HUES64 (cell line): ENCODE data around the gene NCS1.

Experiments
- H3K27ac ChIP-seq: 2 replicates; pipeline ENCODE4 v1.7.0; 2013; ENCODE audit warnings: low read depth, low read length, inconsistent platforms
- H3K27me3 ChIP-seq: 2 replicates; pipeline ENCODE4 v1.6.1; 2013; ENCODE audit warnings: mild to moderate bottlenecking, low read length; ENCODE audit not compliant: insufficient read depth
- H3K36me3 ChIP-seq: 2 replicates; pipeline ENCODE4 v1.6.1; 2013; ENCODE audit warnings: mild to moderate bottlenecking, low read length; ENCODE audit not compliant: insufficient read depth
- H3K4me1 ChIP-seq: 2 replicates; pipeline ENCODE4 v1.6.1; 2013; ENCODE audit warnings: mild to moderate bottlenecking, low read length, moderate library complexity; ENCODE audit not compliant: insufficient read depth
- H3K4me3 ChIP-seq: 2 replicates; pipeline ENCODE4 v1.5.1; 2013; ENCODE audit warnings: mild to moderate bottlenecking, low read length, moderate library complexity
- H3K9ac ChIP-seq: 2 replicates; pipeline ENCODE4 v1.6.1; 2013; ENCODE audit warnings: mild to moderate bottlenecking, low read depth, low read length
- H3K9me3 ChIP-seq: 2 replicates; pipeline ENCODE4 v1.6.1; 2013; ENCODE audit warnings: low read depth, low read length; ENCODE audit not compliant: insufficient read depth
- WGBS: fragments of 150-250, 120-280 bp; methylation state at CpG from one replicate; pipeline ENCODE4 v1.1.7; 2013; ENCODE audit warnings: missing lambda C conversion rate; 5-methylcytosine and 5-hydroxymethylcytosine counted together

Gene NCS1

GRCh38 chr9:130138171-130138653 is 34.0 kb upstream of the NCS1 start:
- WGBS: 22% methylated on average over 10 of the region's 10 CpGs
- peaks cover 25% of the 10 kb centered on the region for H3K4me1 ChIP-seq
- H3K9me3 ChIP-seq: no peaks in the 10 kb centered on the region
- H3K9ac ChIP-seq: peak overlapping the region; percentile 6; the same call in 1 of the 2 replicates
- no peak overlapping the region for H3K4me3 ChIP-seq
- 0 out of 2 replicates have a peak, but pooled peaks cover 8% of the 10 kb centered on the region for H3K36me3 ChIP-seq
- no peaks in the 10 kb centered on the region for H3K27me3 ChIP-seq
- H3K27ac ChIP-seq: peak overlapping the region; percentile 53

GRCh38 chr9:130138791-130139190 is 33.4 kb upstream of the NCS1 start:
- Histone ChIP-seq H3K27me3 (no peaks in the 10 kb centered on the region), H3K4me3 (no peak overlapping the region), H3K27ac (peak overlapping the region; percentile 45; the same call in 1 of the 2 replicates), H3K9me3 (no peaks in the 10 kb centered on the region), H3K4me1 (peaks cover 30% of the 10 kb centered on the region), H3K36me3 (0 out of 2 replicates have a peak, but pooled peaks cover 8% of the 10 kb centered on the region), H3K9ac (no peak overlapping the region)
- WGBS: 87% methylated on average over 6 of the region's 6 CpGs

GRCh38 chr9:130139251-130139650 is 33.0 kb upstream of the NCS1 start:
- H3K36me3 ChIP-seq: 0 out of 2 replicates have a peak, but pooled peaks cover 8% of the 10 kb centered on the region
- H3K27me3 ChIP-seq: no peaks in the 10 kb centered on the region
- H3K4me3 ChIP-seq: no peak overlapping the region
- H3K4me1 ChIP-seq: peaks cover 30% of the 10 kb centered on the region
- H3K27ac ChIP-seq: no peak overlapping the region
- WGBS: 96% methylated on average over 10 of the region's 10 CpGs
- H3K9me3 ChIP-seq: no peaks in the 10 kb centered on the region
- no peak overlapping the region for H3K9ac ChIP-seq

DNA sequence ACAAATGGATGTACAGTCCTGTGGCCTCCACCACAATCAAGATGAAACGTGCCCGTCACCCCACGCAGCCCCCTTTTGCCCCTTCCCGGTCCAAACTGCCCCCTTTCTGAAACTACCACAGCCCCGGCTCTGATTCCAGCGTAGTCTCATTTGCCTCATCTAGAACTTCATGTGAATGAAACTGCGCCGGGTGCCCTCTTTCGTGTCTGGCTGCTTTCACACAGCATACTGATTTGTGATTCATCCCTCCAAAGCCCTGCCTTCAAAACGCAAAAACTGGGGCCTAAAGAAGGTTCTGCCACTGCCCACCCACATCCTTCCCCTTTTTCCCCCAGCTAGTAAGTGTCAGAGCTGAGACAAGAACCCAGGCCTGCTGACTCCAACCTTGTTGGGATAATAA is 31.5 kb upstream of the NCS1 start:
- no peak overlapping the region for H3K27ac ChIP-seq
- 0 out of 2 replicates have a peak, but pooled peaks cover 2% of the 10 kb centered on the region for H3K36me3 ChIP-seq
- no peak overlapping the region for H3K4me3 ChIP-seq
- WGBS: 93% methylated on average over 10 of the region's 10 CpGs
- no peaks in the 10 kb centered on the region for H3K27me3 ChIP-seq
- H3K9ac ChIP-seq: no peak overlapping the region
- no peaks in the 10 kb centered on the region for H3K9me3 ChIP-seq
- peaks cover 30% of the 10 kb centered on the region for H3K4me1 ChIP-seq

GRCh38 chr9:130142056-130142455 is 30.1 kb upstream of the NCS1 start:
- Histone ChIP-seq H3K27ac (no peak overlapping the region), H3K9me3 (no peaks in the 10 kb centered on the region), H3K36me3 (no peaks in the 10 kb centered on the region), H3K9ac (no peak overlapping the region), H3K4me1 (peaks cover 30% of the 10 kb centered on the region), H3K27me3 (no peaks in the 10 kb centered on the region), H3K4me3 (no peak overlapping the region)
- 94% methylated on average over 12 of the region's 12 CpGs for WGBS

DNA sequence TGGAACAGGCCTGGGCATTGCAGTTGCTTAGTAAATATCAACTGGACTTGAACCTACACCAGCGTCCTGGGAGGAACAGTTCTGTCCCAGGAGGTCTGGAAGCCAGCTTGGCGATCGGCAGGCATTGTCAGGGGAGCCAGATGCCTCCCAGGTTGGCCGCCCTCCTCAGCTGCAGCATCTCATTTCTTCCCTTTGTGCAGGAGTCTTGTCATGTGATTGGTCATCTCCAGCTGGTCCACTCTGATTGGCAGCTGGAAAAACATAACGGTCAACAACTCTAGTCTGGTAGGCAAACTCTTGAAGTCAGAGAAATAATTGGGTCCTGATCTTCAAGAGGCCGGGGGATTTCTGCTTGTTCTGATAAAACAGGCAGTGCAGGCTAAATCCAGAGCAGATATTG is 29.6 kb upstream of the NCS1 start:
- H3K36me3 ChIP-seq: no peaks in the 10 kb centered on the region
- peaks cover 27% of the 10 kb centered on the region for H3K4me1 ChIP-seq
- H3K9me3 ChIP-seq: no peaks in the 10 kb centered on the region
- H3K27ac ChIP-seq: no peak overlapping the region
- H3K27me3 ChIP-seq: no peaks in the 10 kb centered on the region
- no peak overlapping the region for H3K9ac ChIP-seq
- H3K4me3 ChIP-seq: no peak overlapping the region
- WGBS: 88% methylated on average over 6 of the region's 6 CpGs

GRCh38 chr9:130143279-130143893 is 28.8 kb upstream of the NCS1 start:
- H3K9ac ChIP-seq: no peak overlapping the region
- no peaks in the 10 kb centered on the region for H3K27me3 ChIP-seq
- WGBS: 89% methylated on average over 24 of the region's 24 CpGs
- H3K4me1 ChIP-seq: peaks cover 21% of the 10 kb centered on the region
- no peaks in the 10 kb centered on the region for H3K36me3 ChIP-seq
- no peaks in the 10 kb centered on the region for H3K9me3 ChIP-seq
- no peak overlapping the region for H3K27ac ChIP-seq
- no peak overlapping the region for H3K4me3 ChIP-seq

DNA sequence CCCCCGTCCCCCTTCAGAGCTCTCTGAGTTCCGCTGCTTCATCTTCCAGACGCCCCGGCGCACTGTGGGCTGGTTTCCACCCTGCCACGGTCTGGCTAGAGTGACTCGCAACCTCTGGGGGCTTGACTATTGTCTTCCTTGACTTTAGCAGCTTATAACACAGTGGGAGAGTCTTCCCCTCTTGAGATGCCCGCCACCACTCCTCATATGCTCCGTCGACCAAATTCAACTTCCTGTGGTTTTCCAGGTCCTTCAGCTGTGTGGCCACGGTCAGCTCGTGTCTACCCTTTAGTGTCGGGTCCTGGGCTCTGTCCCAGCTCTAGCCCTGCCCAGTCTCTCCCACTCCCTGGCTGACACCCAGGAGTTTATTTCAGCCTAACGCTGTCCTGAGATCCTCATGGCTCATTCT is 28.2 kb upstream of the NCS1 start:
- Histone ChIP-seq H3K36me3 (no peaks in the 10 kb centered on the region), H3K9me3 (no peaks in the 10 kb centered on the region), H3K27ac (no peak overlapping the region), H3K27me3 (no peaks in the 10 kb centered on the region), H3K4me3 (no peak overlapping the region), H3K9ac (no peak overlapping the region), H3K4me1 (peaks cover 15% of the 10 kb centered on the region)
- 78% methylated on average over 14 of the region's 14 CpGs for WGBS

- Histone ChIP-seq H3K9me3 (no peaks in the 10 kb centered on the region), H3K4me3 (no peak overlapping the region), H3K27me3 (no peaks in the 10 kb centered on the region), H3K27ac (no peak overlapping the region), H3K4me1 (peaks cover 12% of the 10 kb centered on the region; the same call in 1 of the 2 replicates), H3K9ac (no peak overlapping the region), H3K36me3 (no peaks in the 10 kb centered on the region)
- 89% methylated on average over 4 of the region's 5 CpGs for WGBS
Measured at GRCh38 chr9:130144703-130145102, 27.5 kb upstream of the NCS1 start.

DNA sequence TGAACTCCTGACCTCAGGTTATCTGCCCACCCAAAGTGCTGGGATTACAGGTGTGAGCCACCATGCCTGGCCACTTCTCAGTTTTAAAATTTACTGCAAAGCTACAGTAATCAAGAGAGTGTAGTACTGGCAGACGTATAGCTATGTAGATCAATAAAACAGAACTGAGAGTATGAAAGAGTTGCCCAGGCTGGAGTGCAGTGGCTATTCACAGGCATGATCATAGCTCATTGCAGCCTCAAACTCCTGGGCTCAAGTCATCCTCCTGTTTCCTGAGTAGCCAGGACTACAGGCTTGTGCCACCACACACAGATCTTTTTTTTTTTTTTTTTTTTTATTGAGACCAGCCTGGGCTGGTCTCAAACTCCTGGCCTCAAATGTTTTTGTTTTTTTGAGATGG is 26.5 kb upstream of the NCS1 start:
- Histone ChIP-seq H3K9me3 (no peaks in the 10 kb centered on the region), H3K27ac (no peak overlapping the region), H3K27me3 (no peaks in the 10 kb centered on the region), H3K4me1 (peaks cover 12% of the 10 kb centered on the region; the same call in 1 of the 2 replicates), H3K4me3 (no peak overlapping the region), H3K36me3 (no peaks in the 10 kb centered on the region), H3K9ac (no peak overlapping the region)
- WGBS: 82% methylated on average over 1 of the region's 1 CpG

- 93% methylated on average over 5 of the region's 5 CpGs for WGBS
- Histone ChIP-seq H3K27me3 (no peaks in the 10 kb centered on the region), H3K9me3 (no peaks in the 10 kb centered on the region)
Measured at GRCh38 chr9:130147198-130147597, 25.0 kb upstream of the NCS1 start.

More at GRCh38 chr9:130147198-130147597, 25.0 kb upstream of the NCS1 start:
- no peak overlapping the region for H3K27ac ChIP-seq
- H3K4me1 ChIP-seq: peaks cover 12% of the 10 kb centered on the region; the same call in 1 of the 2 replicates
- no peak overlapping the region for H3K4me3 ChIP-seq
- H3K9ac ChIP-seq: no peak overlapping the region
- H3K36me3 ChIP-seq: no peaks in the 10 kb centered on the region
